SK-N-DZ (cell line): ENCODE data around the gene SPDYE1.

Source experiments
- DNase-seq: peaks from one replicate; pipeline ENCODE4 v3.0.0-alpha.2; 2015; ENCODE audit warnings: low spot score

Gene SPDYE1

GRCh38 chr7:44043902-44044301, 46.2 kb downstream of the SPDYE1 start:
- peak; percentile 2 for DNase-seq

GRCh38 chr7:44044315-44045225, 46.9 kb downstream of the SPDYE1 start, which contains the start of gene DBNL:
TSS of gene DBNL (plus strand) at chr7:44044702. CDS start at chr7:44044738, 36 bp downstream.
- peak; percentile 87 for DNase-seq

- no peak for DNase-seq
These were observed 47.7 kb downstream of the SPDYE1 start for GRCh38 chr7:44045226-44046014.

GRCh38 chr7:44046321-44047061, 48.8 kb downstream of the SPDYE1 start:
- no peak for DNase-seq

- DNase-seq: no peak
These were observed 50.5 kb downstream of the SPDYE1 start for GRCh38 chr7:44048031-44048795.

GRCh38 chr7:44050121-44050914, 52.6 kb downstream of the SPDYE1 start:
- no peak for DNase-seq

GRCh38 chr7:44050915-44051560, 53.3 kb downstream of the SPDYE1 start:
- no peak for DNase-seq

GRCh38 chr7:44051611-44052220, 54.0 kb downstream of the SPDYE1 start:
- no peak for DNase-seq

- DNase-seq: no peak
These were observed 55.2 kb downstream of the SPDYE1 start for GRCh38 chr7:44052771-44053365.

- no peak for DNase-seq
These were observed 59.0 kb downstream of the SPDYE1 start for GRCh38 chr7:44056681-44057080.

- no peak for DNase-seq
These were observed 59.6 kb downstream of the SPDYE1 start for GRCh38 chr7:44057181-44057848.

- DNase-seq: no peak
These were observed 60.4 kb downstream of the SPDYE1 start for GRCh38 chr7:44057849-44058758.

GRCh38 chr7:44058759-44059218, 61.1 kb downstream of the SPDYE1 start:
- no peak for DNase-seq

GRCh38 chr7:44059219-44060090, 61.8 kb downstream of the SPDYE1 start:
- no peak for DNase-seq
